Stimulated activated CD4-positive, alpha-beta T cell treated with anti-CD3 and anti-CD28 coated beads, Interleukin-1b, Interleukin-23, amount 100 ng/mL, for 48 hours (primary cell): ENCODE data around the gene PIKFYVE.
"Not testable (repeated sequence)": the region's sequence is repeated elsewhere in the genome, so short reads cannot be mapped to it uniquely, and the experiment has no call there.

Experiments
- DNase-seq: peaks from one replicate; pipeline ENCODE4 v3.0.0-alpha.2; 2020

Gene PIKFYVE

DNA sequence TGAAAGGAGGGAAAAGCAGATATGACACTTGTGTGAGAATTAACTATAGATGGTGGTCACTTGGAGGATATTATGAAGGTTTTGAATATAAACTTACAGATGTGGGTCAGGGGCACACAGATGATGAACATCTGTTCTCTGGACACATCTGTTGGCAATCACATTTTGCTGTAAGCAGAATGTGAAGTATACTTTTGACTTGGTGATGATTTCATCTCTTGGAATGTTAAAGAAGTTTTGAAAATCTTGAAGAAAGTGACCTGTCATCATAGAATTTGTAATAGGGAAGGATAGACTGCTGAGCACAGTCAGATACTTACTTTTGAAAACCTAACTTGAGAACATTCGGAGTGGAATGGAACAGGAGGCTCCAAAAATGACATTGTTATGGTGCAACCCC lies 40.2 kb downstream of the PIKFYVE start:
- no peak for DNase-seq

DNA sequence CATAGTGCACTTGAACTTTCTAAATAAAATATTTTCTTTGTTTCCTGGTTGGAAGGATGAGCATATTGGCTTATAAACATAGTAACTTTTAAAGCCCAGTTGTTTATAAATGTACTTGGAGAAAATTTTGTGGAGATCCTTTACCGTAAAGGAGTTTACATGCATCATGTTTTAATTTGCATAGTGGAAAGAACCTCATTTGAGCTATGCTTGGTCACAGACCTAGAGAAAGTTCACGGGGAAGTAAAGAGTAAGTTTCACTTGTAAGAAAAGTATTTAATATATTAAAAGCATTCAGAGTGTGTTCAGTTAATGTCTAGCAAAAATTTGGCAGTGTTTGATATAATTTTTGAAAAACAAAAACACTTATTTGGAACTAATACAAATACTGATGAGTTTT lies 45.3 kb downstream of the PIKFYVE start:
- DNase-seq = no peak

DNA sequence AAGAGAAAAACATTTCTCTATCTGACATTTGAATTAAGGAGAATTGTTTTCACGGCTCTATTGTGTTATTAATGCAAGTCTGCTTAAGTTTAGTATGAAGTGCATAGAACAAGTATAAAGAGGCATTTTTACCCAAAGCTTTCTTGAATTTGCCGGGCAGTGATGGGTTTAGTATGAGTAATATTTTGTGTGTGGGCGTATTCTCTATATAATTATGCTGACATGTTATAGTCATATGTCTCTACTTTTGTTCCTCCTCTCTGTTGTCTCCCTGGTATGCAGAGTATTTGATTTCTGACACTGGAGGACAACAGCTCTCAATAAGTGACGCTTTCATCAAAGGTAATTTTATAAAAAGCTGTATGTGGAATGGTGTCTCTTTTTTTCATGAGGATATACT lies 45.9 kb downstream of the PIKFYVE start:
- DNase-seq = no peak

DNA sequence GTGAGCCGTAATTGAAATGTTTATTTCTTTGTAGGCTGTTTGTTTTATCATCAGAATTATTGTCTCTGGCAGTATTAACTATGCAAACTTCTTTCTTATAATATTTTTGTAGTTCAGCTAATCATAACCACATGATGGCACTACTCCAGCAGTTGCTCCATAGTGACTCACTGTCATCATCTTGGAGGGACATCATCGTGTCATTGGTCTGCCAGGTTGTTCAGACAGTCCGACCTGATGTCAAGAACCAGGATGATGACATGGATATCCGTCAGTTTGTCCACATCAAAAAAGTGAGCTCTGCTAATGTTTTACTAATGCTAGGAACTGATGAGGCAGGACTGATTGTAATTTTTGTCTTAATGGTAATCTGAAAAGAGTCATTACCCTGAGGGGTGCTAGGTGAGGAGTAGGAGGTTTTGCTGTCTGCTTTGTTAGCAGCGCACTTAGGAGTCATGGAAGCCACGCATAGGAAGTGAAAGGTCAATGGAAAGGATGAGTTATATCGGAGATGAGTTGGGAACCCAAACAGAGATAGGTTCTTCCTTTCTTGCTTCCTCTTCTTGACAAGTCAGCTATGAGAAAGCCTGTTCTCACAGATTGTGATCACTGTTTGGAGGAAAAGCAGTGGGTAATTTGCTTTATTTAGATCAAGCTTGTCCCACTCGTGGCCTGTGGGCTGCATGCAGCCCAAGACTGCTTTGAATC lies 49.2 kb downstream of the PIKFYVE start:
- DNase-seq = no peak

DNA sequence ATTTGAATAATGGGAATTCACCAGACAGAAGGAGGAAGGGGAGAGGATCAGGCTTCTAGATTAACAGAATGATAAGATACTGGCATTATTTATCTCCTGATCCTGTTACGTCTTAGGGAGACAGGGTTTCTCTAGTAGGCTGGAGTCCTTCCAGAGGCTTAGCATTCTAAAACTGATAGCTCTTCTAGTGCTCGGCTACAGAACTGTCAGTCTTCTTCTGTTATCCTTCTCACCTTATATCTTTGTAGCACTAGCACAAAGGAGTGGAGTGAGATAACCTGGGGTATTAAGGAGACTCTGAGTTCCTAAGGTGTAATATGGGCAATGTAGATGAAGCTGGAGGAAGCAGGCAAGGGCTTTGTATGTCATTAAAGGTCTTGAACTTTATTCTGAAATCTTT lies 52.1 kb downstream of the PIKFYVE start:
- no peak for DNase-seq

DNA sequence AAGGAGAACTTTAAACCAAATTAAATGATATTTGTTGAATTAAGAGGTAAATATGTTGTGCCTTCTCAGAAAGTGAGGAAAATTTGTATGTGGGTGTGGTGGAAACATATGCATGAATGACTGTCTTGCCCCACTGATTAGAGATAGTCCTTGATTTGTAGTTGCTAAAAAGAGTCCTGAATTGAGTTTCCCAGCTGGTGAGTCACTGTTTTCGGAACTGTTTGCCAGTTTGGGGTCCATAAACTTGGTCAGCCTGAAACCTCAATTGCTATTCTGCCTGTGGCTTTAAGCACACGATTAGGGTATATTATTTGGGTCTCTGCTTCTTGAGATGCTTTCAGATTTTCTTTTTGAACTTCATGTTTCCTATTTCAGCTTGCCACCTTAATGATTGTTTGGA lies 53.3 kb downstream of the PIKFYVE start:
- DNase-seq = no peak

DNA sequence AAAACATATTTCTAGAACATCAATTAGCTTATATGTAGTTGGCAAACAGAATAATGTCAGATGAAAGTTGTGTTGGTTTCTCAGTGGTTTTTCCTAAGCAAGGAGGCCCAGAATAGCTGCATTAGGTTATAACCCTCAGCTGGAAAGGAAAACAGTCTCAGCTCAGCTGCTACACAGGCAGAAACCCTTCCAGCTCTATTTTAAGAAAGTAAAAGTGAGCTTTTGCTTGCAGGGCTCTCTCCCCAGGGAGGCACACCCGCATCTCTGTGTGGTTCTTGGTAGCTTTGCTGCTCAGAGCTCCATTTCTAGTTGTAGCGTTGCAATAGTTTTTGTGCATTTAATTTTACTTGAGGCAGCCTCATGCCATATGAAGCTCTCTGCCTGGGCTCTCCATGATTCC lies 54.6 kb downstream of the PIKFYVE start:
- DNase-seq = no peak

DNA sequence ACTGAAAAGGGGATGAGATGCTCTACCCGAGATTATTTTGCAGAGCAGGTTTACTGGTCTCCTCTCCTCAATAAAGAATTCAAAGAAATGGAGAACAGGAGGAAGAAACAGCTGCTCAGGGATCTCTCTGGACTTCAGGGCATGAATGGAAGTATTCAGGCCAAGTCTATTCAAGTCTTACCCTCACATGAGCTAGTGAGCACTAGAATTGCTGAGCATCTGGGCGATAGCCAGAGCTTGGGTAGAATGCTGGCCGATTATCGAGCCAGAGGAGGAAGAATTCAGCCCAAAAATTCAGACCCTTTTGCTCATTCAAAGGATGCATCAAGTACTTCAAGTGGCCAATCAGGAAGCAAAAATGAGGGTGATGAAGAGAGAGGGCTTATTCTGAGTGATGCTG lies 60.0 kb downstream of the PIKFYVE start:
- DNase-seq = no peak

DNA sequence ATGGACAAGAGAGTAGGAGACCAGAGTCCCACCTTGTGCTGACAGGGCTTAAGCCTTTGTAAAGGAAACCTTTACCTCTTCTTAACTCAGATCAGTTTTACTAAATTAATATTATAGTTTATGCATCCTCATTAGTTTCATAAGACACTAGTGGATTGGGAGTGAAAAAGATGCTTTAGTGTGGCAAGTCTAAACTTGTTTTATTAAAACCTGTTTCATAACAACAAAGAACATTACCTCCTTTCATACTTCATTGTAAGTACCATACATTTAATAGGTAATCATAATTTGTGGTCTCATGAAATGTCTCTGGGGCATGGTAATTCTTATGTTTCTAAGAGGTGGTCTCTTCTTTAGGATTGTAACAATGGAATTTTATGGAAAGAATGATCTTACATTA lies 63.4 kb downstream of the PIKFYVE start:
- DNase-seq = no peak

DNA sequence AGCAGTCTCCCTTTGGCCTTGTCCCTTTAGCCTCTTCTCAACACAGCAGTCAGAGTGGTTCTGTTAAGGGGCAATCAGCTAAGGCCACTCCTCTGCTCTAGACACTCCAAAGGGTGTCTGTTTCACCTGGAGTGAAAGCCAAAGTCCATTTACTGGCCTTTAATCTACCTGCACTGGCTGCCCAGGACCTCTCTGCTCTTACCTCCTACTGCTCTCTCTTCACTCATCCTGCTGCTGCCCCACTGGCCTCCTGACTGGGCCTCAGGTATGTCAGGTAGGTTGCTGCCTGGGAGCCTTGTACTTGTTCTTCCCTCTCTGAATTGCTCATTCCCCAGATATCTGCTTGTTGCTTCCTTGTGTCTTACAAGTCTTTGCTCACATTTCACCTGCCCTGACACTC lies 68.2 kb downstream of the PIKFYVE start:
- no peak for DNase-seq

DNA sequence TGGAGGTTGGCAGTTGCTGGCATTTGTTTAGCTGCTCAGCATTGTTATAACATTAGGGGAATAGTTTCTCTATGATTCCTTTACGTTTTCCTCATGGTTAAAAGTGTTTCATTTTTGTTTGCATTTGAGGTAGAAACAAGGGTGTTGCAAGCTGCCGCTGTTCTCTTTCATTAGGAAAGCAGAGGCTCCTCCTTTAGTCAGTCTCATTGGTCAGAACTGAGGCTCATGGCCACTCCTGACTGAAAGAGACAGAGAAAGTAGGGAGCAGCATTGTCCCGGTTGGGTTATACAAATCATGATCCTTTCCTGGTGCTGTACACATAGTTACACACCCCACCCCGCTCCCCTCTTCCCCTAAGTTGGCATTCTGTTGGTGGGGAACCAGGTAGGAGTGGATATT lies 80.7 kb downstream of the PIKFYVE start:
- DNase-seq = no peak

DNA sequence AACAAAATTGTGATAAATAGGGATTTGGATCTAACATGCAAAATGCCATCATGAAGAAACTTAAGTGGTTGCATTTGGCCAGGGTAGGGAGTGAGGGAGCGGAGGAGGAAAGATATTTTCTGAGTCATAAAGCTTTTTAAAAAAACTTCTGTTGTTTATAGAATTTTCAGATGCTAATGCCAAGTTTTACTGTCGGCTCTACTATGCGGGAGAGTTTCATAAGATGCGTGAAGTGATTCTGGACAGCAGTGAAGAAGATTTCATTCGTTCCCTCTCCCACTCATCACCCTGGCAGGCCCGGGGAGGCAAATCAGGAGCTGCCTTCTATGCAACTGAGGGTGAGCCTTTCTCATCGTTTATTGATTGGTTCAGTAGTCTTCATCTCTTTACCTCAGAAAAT lies 84.6 kb downstream of the PIKFYVE start:
- no peak for DNase-seq

DNA sequence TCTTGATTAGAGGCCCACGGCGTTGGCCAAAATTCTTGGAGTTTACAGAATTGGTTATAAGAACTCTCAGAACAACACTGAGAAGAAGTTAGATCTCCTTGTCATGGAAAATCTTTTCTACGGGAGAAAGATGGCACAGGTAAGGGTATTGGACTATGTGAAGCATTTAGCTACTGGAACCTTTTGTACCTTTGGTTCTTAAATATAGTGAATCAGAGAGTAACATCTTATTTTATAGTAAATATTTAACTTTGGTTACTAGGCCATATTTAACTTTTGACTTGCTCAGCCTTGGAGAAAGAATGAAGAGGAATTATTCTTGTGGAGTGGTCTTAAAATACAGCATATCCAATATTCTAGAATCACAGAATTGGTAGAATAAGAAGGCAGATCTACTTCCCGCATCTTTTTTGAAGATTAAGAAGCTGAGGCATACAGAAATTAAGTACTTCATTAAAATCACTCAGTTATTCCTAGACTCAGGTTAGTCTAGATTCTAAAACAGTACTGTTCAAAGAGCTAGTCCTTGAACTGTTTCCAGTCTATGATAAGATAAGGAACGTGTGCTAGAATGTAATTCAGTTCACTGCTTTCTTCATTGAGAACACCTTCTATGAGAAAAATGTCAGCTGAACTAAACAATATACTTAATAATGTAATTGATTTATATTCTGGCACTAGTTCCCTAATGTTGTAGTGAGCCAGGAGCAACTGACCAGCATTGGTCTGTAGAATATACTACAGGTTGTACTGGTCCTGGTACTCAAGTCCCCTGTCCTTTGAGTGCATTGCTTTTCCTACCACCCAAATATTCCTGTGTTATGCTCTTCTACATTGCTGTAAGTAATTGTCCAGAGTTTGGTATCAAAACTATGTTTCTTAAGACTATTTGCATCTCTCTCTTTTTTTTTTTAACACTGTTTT lies 86.9 kb downstream of the PIKFYVE start:
- no peak for DNase-seq

DNA sequence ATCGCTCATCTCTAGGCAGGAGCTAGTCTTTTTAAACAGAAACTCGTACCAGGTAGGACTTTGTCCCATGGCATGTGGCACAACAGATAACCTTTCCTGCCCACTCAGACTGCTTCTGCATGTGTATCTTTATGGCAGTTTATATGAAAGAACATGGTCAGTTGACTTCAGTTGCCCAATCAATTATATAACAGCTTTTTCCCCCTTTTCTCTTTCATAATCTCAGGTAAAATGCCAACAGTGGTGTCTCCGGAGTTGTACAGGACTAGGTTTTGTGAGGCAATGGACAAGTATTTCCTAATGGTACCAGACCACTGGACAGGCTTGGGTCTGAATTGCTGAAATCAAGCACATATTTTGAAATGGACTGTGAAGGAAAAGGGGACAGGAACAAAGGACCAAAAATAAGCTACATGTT lies 88.9 kb downstream of the PIKFYVE start:
- no peak for DNase-seq

DNA sequence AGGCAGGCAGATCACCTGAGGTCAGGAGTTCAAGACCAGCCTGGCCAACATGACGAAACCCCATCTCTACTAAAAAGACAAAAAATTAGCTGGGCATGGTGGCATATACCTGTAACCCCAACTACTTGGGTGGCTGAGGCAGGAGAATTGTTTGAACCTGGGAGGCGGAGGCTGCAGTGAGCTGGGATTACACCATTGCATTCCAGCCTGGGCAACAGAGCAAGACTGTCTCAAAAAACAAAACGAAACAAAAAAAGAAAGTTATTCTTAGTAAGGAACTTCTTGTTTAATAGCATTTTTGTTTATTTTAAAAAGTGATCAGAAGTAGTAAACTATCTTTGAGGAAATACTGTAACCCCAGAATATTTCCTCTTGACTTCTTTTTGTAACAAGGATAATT lies 90.4 kb downstream of the PIKFYVE start:
- not testable (repeated sequence) for DNase-seq

DNA sequence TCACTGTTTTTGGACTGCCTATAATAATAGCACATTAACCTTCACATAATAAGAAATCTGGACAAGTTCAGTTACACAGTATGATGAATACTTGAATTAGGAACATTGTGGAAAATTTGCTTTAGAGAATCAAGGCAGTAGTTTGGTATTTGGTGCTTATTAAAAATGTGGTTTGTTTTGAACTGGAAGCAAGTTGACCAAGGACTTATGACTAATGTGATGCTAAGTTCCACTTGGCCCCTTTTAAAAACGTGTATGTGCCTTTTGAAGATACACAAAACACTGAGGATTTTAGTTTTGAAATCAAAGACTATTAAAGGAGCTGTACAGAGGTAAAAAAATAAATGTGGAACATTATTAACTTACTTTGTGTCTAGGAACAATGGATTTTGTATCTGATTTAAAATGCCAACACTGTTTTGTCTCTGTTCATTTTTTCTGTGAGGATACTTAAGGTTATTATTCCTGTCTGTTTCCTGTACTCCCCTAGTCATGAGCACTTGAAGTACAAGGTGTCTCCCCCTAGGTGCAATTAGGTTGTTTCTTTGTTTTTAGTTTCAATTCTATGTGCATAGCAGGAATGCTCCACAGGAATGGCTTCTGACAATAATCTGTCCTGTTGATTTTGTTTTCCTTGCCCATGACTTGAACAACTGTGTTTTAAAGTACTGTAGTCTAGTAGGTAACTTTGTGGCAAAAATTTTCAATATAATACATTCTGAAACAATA lies 91.0 kb downstream of the PIKFYVE start:
- DNase-seq = no peak

DNA sequence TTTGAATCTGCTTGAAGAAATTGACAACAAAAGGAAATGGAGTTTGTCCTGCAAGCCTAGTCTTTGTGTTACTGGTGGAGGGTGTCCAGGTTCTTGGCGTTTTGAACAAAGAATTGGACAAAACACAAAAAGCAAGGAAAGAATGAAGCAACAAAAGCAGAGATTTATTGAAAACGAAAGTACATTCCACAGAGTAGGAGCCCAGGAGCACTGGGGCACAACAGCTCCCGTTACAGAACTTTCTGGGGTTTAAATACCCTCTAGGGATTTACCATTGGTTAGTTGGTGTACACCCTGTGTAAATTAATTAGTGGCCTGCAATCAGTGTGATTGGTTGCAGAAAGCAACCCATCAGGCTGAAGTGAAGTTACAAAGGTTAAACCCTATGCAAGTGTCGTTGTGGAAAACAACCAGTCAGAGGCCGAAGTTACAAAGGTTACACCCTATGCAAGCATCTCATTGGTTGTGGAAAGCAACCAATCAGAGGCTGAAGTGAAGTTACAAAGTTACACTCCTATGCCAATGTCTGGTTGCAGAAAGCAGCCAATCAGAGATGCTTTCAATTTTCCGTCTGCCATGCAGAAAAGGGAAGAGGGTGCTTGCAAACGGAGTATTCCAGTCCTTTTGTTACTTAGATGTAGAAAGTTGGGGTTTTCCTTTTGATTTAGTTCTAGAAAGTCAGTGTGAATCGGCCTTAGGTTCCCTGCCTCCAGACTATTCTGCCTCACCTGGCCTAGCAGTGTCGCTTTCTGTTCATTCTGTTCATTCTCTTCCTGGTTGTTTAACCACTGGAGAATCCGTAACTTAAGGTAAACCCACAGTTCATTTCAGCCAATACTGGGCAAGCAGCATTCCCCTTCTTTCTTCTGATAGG lies 92.9 kb downstream of the PIKFYVE start:
- no peak for DNase-seq

DNA sequence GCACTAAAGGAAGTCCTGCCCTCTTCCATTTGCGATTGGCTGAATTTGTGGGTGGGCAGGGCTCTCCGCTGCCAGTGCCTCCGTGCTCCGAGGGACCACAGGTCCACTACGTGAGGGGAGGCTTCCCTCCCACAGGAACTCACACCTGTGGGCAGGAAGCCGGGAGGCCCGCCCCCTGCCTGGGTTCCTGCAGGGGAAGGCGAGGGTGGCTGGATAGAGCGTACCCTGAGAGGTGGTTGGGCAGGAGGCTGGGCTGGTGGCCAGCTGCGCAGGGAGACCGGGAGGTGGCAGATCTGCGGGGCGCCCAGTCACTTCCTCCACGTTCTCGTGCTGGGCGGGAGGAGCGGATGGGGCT lies 93.6 kb downstream of the PIKFYVE start:
- DNase-seq = no peak

DNA sequence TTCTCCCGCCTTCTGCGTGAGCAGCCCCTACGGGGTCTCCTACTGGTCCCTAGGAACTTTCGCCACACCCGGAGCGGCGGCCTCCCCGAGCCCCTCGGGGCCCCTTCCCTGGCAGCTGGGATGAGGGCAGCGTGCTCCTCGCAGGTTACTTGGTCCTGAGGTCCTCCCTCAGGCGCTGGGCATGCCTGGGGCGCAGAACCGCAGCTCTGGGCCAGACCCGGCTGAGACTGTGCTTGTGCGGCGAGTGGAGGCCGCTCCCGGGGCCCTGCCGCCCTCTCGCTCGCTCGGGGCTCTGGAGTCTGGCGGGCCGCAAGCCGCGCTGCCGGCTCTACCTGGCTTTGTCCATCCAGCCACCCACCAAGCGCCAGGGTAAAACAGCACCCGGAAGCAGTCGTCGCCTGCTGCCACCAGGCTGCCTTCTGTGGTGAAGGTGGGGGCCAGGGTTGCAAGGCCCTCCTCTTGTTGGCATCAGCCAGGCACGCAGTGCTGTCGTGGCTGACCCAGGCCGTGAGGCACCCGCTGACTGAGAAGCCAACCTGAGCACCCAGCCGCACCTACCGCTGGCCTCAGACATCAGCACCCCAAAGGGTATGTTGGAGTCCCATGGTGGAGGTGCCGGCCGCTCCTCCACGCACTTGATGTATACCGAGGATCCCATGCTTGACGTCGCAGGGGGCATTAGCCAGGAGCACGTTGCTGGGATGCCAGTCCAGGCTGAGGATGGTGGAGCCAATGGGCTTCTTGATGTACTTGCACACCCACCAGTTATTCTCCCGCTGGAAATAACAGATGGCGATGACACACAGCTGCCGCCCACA lies 94.4 kb downstream of the PIKFYVE start:
- no peak for DNase-seq

DNA sequence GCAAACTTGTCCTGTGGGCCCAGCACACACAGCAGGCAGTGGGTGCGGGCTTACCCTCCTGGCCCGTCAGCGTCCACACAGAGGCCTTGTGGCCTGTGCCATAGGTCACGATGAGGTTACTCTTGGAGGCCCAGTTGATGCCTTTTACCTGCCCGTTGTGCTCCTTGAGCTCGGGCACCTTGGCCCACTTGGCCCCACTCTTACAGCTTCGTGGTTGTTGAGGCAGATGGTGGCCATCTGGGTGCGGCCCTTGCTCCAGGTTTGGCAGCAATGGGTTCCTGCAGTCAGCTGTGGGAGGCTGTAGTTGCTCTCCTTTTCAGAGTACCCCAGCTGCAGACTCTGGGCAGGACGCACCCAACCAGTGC lies 95.0 kb downstream of the PIKFYVE start:
- no peak for DNase-seq

DNA sequence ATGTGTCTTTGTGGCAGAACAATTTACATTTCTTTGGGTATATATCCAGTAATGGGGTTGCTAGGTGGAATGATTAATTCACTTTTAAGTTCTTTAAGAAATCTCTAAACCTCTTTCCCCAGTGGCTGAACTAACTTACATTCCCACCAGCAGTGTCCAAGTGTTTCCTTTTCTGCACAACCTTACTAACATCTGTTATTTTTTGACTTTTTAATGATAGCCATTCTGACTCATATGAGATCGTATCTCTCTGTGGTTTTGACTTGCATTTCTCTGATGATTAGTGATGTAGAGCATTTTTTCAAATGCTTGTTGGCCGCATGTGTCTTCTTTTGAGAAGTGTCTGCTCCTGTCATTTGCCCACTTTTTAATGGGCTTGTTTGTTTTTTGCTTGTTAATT lies 97.4 kb downstream of the PIKFYVE start:
- DNase-seq = no peak
